ENCODE data around the gene NUS1.
"Not testable (repeated sequence)": the region's sequence is repeated elsewhere in the genome, so short reads cannot be mapped to it uniquely, and the experiment has no call there.

The NUS1 gene

DNA sequence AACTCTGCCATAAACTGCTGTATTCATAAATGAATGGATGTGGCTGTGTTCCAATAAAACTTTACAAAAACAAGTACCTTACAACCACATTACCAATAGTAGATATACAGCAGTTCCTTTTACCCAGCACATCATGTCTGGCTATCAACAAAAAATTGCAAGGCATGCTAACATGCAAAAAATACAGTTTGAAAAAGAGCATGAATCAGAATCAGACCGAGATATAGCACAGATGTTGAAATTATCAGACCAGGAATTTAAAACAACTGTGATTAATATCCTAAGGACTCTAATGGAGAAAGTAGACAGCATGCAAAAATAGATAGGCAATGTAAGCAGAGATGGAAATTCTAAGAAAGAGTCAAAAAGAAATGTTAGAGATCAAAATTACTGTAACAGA, 8.4 kb upstream of the NUS1 start:
- H2BK5ac ChIP-seq (ENCODE audit: low read depth, low read length, poor library complexity, severe bottlenecking): no peak overlapping the region
- H3K4me3 ChIP-seq (ENCODE audit: insufficient read depth in 1 of 2, low read depth in 1 of 2, low read length in 2 of 2): no peak overlapping the region
- H3K18ac ChIP-seq (ENCODE audit: low read depth in 1 of 2, low read length in 2 of 2): no peak overlapping the region
- no peaks in the 10 kb centered on the region for H3K36me3 ChIP-seq (ENCODE audit: control insufficient read depth in 1 of 2, insufficient read depth in 2 of 2, low read depth in 1 of 2, low read length in 2 of 2)
- no peak overlapping the region for H3K4ac ChIP-seq (ENCODE audit: low read depth in 1 of 2, low read length in 2 of 2)
- 80% methylated on average over 1 of the region's 1 CpG for WGBS
- H3K23ac ChIP-seq (ENCODE audit: low read length in 2 of 2): no peak overlapping the region
- no peak overlapping the region for H2BK12ac ChIP-seq (ENCODE audit: low read length in 2 of 2)
- H4K91ac ChIP-seq (ENCODE audit: low read length): no peak overlapping the region
- no peaks in the 10 kb centered on the region for H3K4me1 ChIP-seq (ENCODE audit: control insufficient read depth, insufficient read depth, low read depth, low read length)
- H3K9me3 ChIP-seq (ENCODE audit: control insufficient read depth, low read length): no peaks in the 10 kb centered on the region
- H3K4me2 ChIP-seq (ENCODE audit: low read length, poor library complexity, severe bottlenecking): no peak overlapping the region
- H3K9ac ChIP-seq (ENCODE audit: low read length): no peak overlapping the region
- no peak overlapping the region for H4K8ac ChIP-seq (ENCODE audit: low read length)
- H3K27me3 ChIP-seq (ENCODE audit: control insufficient read depth in 1 of 2, insufficient read depth in 1 of 2, low read length in 2 of 2): no peaks in the 10 kb centered on the region
- no peak overlapping the region for H3K27ac ChIP-seq (ENCODE audit: low read length, poor library complexity, severe bottlenecking)
- H2AK5ac ChIP-seq (ENCODE audit: low read length, severe bottlenecking): no peak overlapping the region
- no peak for DNase-seq
- no peak overlapping the region for H2AFZ ChIP-seq (ENCODE audit: low read depth, low read length)
- H2BK15ac ChIP-seq (ENCODE audit: low read depth, poor library complexity, severe bottlenecking): no peak overlapping the region
- peaks cover 4% of the 10 kb centered on the region for H3K79me1 ChIP-seq (replicated peaks; ENCODE audit: low read length, poor library complexity, severe bottlenecking)
- H2BK120ac ChIP-seq (ENCODE audit: low read depth, low read length): no peak overlapping the region
- no peak overlapping the region for H3K14ac ChIP-seq (ENCODE audit: low read length in 2 of 2)

DNA sequence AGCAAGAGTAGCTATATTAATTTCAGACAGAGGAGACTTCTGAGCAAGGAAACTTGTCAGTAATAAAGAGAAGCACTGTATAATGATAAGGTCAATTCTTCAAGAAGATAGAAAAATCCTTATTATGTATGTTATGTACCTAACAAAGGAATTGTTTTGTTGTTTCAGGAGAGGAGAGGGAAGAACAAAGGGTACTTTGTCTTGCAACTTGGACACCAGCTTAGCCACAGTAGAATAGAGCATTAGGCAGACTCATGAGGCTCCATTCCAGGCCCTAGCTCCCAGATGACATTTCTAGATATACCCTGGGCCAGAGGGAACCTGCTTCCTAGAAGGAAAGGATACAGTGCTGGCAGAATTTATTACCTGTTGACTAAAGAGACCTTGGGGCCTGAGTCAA, 6.5 kb upstream of the NUS1 start:
- no peak for DNase-seq
- H3K4ac ChIP-seq (ENCODE audit: low read depth in 1 of 2, low read length in 2 of 2): no peak overlapping the region
- H3K9ac ChIP-seq (ENCODE audit: low read length): no peak overlapping the region
- H3K4me2 ChIP-seq (ENCODE audit: low read length, poor library complexity, severe bottlenecking): no peak overlapping the region
- peaks cover 5% of the 10 kb centered on the region for H3K79me1 ChIP-seq (replicated peaks; ENCODE audit: low read length, poor library complexity, severe bottlenecking)
- H2BK12ac ChIP-seq (ENCODE audit: low read length in 2 of 2): no peak overlapping the region
- no peak overlapping the region for H4K8ac ChIP-seq (ENCODE audit: low read length)
- H2AFZ ChIP-seq (ENCODE audit: low read depth, low read length): no peak overlapping the region
- H2BK15ac ChIP-seq (ENCODE audit: low read depth, poor library complexity, severe bottlenecking): no peak overlapping the region
- H2AK5ac ChIP-seq (ENCODE audit: low read length, severe bottlenecking): no peak overlapping the region
- H2BK5ac ChIP-seq (ENCODE audit: low read depth, low read length, poor library complexity, severe bottlenecking): no peak overlapping the region
- no peaks in the 10 kb centered on the region for H3K27me3 ChIP-seq (ENCODE audit: control insufficient read depth in 1 of 2, insufficient read depth in 1 of 2, low read length in 2 of 2)
- H3K23ac ChIP-seq (ENCODE audit: low read length in 2 of 2): no peak overlapping the region
- no peak overlapping the region for H2BK120ac ChIP-seq (ENCODE audit: low read depth, low read length)
- H3K9me3 ChIP-seq (ENCODE audit: control insufficient read depth, low read length): no peaks in the 10 kb centered on the region
- no peak overlapping the region for H3K27ac ChIP-seq (ENCODE audit: low read length, poor library complexity, severe bottlenecking)
- H3K18ac ChIP-seq (ENCODE audit: low read depth in 1 of 2, low read length in 2 of 2): no peak overlapping the region
- H3K36me3 ChIP-seq (ENCODE audit: control insufficient read depth in 1 of 2, insufficient read depth in 2 of 2, low read depth in 1 of 2, low read length in 2 of 2): no peaks in the 10 kb centered on the region
- H3K4me3 ChIP-seq (ENCODE audit: insufficient read depth in 1 of 2, low read depth in 1 of 2, low read length in 2 of 2): no peak overlapping the region
- H4K91ac ChIP-seq (ENCODE audit: low read length): no peak overlapping the region
- no peaks in the 10 kb centered on the region for H3K4me1 ChIP-seq (ENCODE audit: control insufficient read depth, insufficient read depth, low read depth, low read length)
- no peak overlapping the region for H3K14ac ChIP-seq (ENCODE audit: low read length in 2 of 2)

DNA sequence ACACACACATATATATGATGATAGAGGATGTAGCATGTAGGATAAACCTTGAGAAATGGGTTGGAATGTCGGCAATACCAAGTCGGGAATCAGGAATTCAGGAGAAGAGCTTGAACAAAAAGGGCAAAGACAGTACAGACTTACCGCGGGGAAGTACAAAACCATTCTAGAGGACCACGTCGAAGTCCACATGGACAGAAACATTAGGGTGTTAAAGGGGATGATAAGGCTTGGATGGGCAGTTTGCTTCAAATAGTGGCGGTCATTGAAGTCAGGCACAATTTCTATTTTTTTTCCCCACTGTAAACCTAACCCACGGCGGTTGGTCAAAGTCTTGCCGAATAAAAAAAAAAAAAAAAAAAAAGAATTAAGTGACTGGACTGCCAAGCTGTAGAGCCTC, 766 bp upstream of the NUS1 start:
- WGBS: 42% methylated on average over 9 of the region's 10 CpGs

DNA sequence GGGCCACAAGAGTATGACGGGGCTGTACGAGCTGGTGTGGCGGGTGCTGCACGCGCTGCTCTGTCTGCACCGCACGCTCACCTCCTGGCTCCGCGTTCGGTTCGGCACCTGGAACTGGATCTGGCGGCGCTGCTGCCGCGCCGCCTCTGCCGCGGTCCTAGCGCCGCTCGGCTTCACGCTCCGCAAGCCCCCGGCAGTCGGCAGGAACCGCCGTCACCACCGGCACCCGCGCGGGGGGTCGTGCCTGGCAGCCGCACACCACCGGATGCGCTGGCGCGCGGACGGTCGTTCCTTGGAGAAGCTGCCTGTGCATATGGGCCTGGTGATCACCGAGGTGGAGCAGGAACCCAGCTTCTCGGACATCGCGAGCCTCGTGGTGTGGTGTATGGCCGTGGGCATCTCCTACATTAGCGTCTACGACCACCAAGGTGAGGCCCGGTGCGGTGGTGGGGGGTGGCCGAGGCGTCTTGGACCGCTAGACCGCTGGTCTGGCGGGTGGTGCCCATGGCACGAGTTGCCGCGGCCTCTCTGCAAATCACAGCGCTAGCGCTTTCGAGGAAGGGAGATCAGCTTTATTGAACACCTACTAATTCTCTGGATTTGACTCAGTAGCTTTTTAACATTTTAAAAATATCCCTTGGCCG, 511 bp downstream of the NUS1 start:
- not testable (repeated sequence) for H3K9me3 ChIP-seq (ENCODE audit: control insufficient read depth, low read length); H2AFZ ChIP-seq (ENCODE audit: low read depth, low read length); H2AK5ac ChIP-seq (ENCODE audit: low read length, severe bottlenecking); H3K36me3 ChIP-seq (ENCODE audit: control insufficient read depth in 1 of 2, insufficient read depth in 2 of 2, low read depth in 1 of 2, low read length in 2 of 2); H2BK120ac ChIP-seq (ENCODE audit: low read depth, low read length); H4K8ac ChIP-seq (ENCODE audit: low read length); H4K91ac ChIP-seq (ENCODE audit: low read length); H2BK12ac ChIP-seq (ENCODE audit: low read length in 2 of 2); H3K4me1 ChIP-seq (ENCODE audit: control insufficient read depth, insufficient read depth, low read depth, low read length); H3K27me3 ChIP-seq (ENCODE audit: control insufficient read depth in 1 of 2, insufficient read depth in 1 of 2, low read length in 2 of 2); H3K79me1 ChIP-seq (replicated peaks; ENCODE audit: low read length, poor library complexity, severe bottlenecking); H3K23ac ChIP-seq (ENCODE audit: low read length in 2 of 2); H3K27ac ChIP-seq (ENCODE audit: low read length, poor library complexity, severe bottlenecking); H2BK5ac ChIP-seq (ENCODE audit: low read depth, low read length, poor library complexity, severe bottlenecking); H2BK15ac ChIP-seq (ENCODE audit: low read depth, poor library complexity, severe bottlenecking); H3K14ac ChIP-seq (ENCODE audit: low read length in 2 of 2)
- Histone ChIP-seq H3K9ac (ENCODE audit: low read length) (peak overlapping the region; percentile 90), H3K4me3 (ENCODE audit: insufficient read depth in 1 of 2, low read depth in 1 of 2, low read length in 2 of 2) (peak overlapping the region; percentile 89 to 91), H3K4me2 (ENCODE audit: low read length, poor library complexity, severe bottlenecking) (peak overlapping the region; percentile 74), H3K4ac (ENCODE audit: low read depth in 1 of 2, low read length in 2 of 2) (peak overlapping the region in 1 of 2 experiments; percentile 54), H3K18ac (ENCODE audit: low read depth in 1 of 2, low read length in 2 of 2) (peak overlapping the region in 1 of 2 experiments; percentile 4)
- peak; percentile 48 for DNase-seq
- WGBS: 0% methylated on average over 21 of the region's 62 CpGs

More for the DNA sequence above, 766 bp upstream of the NUS1 start:
- no peak overlapping the region for H2AK5ac ChIP-seq (ENCODE audit: low read length, severe bottlenecking)
- no peak for DNase-seq
- no peak overlapping the region for H2BK120ac ChIP-seq (ENCODE audit: low read depth, low read length)
- no peak overlapping the region for H3K4ac ChIP-seq (ENCODE audit: low read depth in 1 of 2, low read length in 2 of 2)
- H3K36me3 ChIP-seq (ENCODE audit: control insufficient read depth in 1 of 2, insufficient read depth in 2 of 2, low read depth in 1 of 2, low read length in 2 of 2): no peaks in the 10 kb centered on the region
- H3K9me3 ChIP-seq (ENCODE audit: control insufficient read depth, low read length): no peaks in the 10 kb centered on the region
- peak overlapping the region; percentile 85 for H3K9ac ChIP-seq (ENCODE audit: low read length)
- H3K23ac ChIP-seq (ENCODE audit: low read length in 2 of 2): no peak overlapping the region
- no peak overlapping the region for H3K27ac ChIP-seq (ENCODE audit: low read length, poor library complexity, severe bottlenecking)
- H4K91ac ChIP-seq (ENCODE audit: low read length): no peak overlapping the region
- H3K27me3 ChIP-seq (ENCODE audit: control insufficient read depth in 1 of 2, insufficient read depth in 1 of 2, low read length in 2 of 2): no peaks in the 10 kb centered on the region
- H3K14ac ChIP-seq (ENCODE audit: low read length in 2 of 2): no peak overlapping the region
- no peak overlapping the region for H4K8ac ChIP-seq (ENCODE audit: low read length)
- H2BK15ac ChIP-seq (ENCODE audit: low read depth, poor library complexity, severe bottlenecking): no peak overlapping the region
- H3K18ac ChIP-seq (ENCODE audit: low read depth in 1 of 2, low read length in 2 of 2): no peak overlapping the region
- H2AFZ ChIP-seq (ENCODE audit: low read depth, low read length): peak overlapping the region; percentile 73
- peaks cover 4% of the 10 kb centered on the region for H3K4me1 ChIP-seq (ENCODE audit: control insufficient read depth, insufficient read depth, low read depth, low read length)
- no peak overlapping the region for H2BK12ac ChIP-seq (ENCODE audit: low read length in 2 of 2)
- peaks cover 10% of the 10 kb centered on the region for H3K79me1 ChIP-seq (replicated peaks; ENCODE audit: low read length, poor library complexity, severe bottlenecking)
- H2BK5ac ChIP-seq (ENCODE audit: low read depth, low read length, poor library complexity, severe bottlenecking): no peak overlapping the region
- peak overlapping the region in 1 of 2 experiments; percentile 89 for H3K4me3 ChIP-seq (ENCODE audit: insufficient read depth in 1 of 2, low read depth in 1 of 2, low read length in 2 of 2)
- H3K4me2 ChIP-seq (ENCODE audit: low read length, poor library complexity, severe bottlenecking): peak overlapping the region; percentile 82
